GM19099 (cell line): Measurements from ENCODE around the gene FFAR1.

Experiments
- POLR2A ChIP-seq: IDR thresholded peaks from 3 replicates; pipeline ENCODE4 v1.6.1; 2011; ENCODE audit warnings: low read depth; ENCODE audit not compliant: insufficient read length; ENCODE audit errors: extremely low read depth

The FFAR1 gene

DNA sequence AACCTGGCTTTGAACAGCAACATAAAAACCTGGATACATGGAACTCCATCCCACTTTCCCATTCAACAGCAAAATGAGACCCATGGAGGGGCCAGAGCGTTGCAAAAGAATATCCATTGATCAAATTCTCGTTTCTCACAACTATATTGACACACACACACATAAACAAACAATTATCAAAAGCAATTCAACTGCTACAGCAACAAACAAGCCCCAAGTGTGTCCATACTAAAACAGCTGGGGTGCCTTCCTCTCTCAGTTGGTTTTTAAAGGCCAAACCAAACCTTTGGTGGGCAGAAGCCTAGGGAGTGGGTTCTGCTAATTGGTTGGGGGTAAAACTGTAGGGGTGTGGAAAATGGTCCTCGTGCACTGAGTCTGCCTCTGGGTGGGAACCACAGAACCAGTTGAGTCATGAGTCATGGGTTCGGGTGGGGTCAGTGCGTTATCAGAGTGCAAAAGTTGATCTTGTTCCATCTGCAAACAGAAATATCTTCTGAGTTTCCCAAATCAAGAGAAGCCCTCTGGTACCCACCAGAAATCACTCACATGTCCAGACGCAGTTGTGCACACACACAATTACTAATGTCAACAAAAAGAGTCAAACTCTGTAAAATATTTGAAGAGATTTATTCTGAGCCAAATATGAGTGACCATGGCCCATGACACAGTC, 41.6 kb downstream of the FFAR1 start:
- TF ChIP-seq POLR2A: no peak

DNA sequence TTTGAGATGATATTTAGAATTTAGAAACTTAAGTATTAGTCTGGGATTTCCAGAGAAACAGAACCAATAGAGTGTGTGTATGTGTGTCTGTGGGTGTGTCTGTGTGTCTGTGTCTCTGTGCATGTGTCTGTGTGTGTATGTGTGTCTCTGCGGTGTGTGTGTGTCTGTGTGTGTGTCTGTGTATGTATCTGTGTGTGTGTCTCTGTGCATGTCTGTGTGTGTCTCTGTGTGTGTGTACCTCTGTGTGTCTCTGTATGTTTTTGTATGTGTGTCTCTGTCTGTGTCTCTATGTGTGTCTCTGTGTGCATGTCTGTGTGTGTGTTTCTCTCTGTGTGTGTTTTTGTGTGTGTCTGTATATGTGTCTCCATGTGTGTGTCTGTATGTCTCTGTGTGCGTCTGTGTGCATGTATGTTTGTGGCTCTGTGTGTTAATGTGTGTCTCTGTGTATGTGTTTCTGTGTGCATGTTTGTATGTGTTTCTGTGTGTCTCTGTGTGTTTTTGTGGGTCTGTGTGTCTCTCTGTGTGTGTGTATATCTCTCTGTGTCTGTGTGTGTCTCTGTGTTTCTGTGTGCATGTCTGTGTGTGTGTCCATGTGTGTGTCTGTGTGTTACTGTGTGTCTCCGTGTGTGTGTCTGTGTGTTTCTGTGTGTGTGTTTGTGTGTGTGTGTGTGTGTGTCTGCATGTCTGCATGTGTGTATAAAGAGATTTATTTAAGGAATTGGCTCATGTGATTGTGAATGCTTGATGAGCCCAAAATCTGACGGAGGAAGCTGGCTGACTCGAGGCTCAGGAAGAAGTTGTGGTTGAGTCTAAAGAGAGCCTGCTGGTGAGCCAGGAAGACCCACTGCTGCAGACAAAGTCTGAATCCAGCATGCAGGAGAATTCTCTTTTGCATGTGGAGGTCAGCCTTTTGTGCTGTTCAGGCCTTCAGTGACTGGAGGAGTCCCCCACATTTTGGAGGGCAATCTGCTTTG, 45.3 kb downstream of the FFAR1 start:
- TF ChIP-seq POLR2A: no peak

DNA sequence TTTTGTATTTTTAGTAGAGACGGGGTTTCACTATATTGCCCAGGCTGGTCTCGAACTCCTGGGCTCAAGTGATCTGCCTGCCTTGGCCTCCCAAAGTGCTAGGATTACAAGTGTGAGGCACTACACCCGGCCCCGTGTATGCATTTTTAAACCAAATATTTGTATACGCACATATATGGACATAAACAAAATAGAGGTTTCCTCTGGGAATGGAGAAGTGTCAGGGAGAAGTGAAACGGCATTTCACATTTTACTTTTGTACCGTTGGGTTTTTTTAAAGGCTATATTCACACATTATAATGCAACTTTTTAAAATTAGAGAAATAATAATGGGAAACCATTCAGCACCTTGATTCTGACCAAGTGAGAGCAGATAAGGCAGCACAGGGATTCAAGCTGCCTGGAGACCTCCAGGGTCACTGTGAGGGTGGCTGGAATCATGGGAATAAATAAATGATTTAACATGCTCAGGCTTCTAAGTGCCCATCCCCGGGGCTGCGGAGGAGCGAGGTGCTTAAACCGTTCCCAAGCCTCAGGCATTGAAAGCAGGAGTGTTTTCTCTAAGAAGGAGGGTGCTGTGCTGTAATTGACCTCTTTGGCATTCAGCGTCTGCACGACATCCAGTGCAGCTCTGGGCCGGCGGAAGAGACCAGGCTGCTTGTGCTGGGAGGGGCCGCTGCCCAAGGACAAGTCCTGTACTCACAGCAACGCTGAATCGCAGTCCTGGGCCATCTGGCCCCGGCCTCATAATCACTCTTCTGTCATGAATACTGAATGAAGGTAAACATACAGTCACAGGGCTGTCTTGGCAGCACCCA, 47.9 kb downstream of the FFAR1 start:
- no peak for TF ChIP-seq POLR2A

DNA sequence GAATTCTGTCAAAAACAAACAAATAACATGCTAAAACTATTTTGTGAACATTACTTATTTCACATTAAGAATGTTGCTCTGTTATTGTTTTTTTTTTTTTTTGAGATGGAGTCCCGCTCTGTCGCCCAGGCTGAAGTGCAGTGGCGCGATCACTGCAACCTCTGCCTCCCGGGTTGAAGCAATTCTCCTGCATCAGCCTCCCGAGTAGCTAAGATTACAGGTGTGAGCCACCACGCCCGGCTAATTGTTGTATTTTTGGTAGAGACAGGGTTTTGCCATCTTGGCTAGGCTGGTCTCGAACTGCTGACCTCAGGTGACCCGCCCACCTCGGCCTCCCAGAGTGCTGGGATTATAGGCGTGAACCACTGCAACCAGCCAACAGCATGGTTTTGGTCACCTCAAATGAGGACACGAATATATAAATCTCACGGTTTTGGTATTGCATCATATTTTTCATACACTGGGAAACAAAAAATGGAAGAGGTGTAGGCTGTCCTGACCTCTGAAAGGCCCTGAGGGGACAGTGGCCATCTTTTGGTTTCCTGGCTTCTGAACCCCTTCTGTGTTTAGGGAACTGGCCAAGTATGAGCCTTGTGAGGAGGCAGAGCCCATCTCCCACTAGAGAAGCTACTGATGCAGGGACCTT, 48.7 kb downstream of the FFAR1 start:
- TF ChIP-seq POLR2A: no peak

DNA sequence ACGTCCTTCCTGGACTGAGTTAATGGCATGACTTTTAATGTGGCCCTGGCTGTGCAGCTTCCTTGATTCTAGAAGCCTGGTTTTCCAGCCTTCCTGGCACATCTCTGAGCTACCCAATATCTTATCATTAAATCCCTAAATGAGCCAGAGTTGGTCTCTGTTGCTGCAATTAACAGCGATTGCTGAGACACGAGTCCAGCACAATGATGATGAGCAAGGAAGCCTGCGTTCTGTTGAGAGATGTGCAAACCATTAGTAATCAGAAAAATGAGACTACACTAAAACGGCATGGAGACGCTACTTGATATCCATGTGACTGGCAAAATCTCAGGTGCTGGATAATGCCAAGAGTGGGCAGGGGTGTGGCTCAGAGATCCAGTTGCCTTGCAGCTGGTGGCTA, 49.4 kb downstream of the FFAR1 start:
- TF ChIP-seq POLR2A: no peak
